Muscle layer of colon (tissue), 2 donors: ENCODE data around the gene SGPL1.

Experiments used
- H3K27ac ChIP-seq: one replicate; pipeline ENCODE4 v1.7.0; 2013; ENCODE audit warnings: low read depth, mild to moderate bottlenecking, low read length, moderate library complexity
- H3K27me3 ChIP-seq, 2 donors: one replicate each; pipeline ENCODE4 v1.7.0; 2013; ENCODE audit warnings: low read length in 2 of 2, mild to moderate bottlenecking in 2 of 2; ENCODE audit not compliant: insufficient read depth in 2 of 2, control insufficient read depth in 1 of 2
- H3K36me3 ChIP-seq: one replicate; pipeline ENCODE4 v1.7.0; 2013; ENCODE audit warnings: mild to moderate bottlenecking, low read length; ENCODE audit not compliant: insufficient read depth
- H3K4me1 ChIP-seq: one replicate; pipeline ENCODE4 v1.7.0; 2013; ENCODE audit warnings: mild to moderate bottlenecking, low read length; ENCODE audit not compliant: insufficient read depth
- H3K4me3 ChIP-seq, 2 donors: one replicate each; pipeline ENCODE4 v1.7.0; 2013; ENCODE audit warnings: low read length in 2 of 2, low read depth in 1 of 2, mild to moderate bottlenecking in 1 of 2, moderate library complexity in 1 of 2
- H3K9ac ChIP-seq: one replicate; pipeline ENCODE4 v1.7.0; 2013; ENCODE audit warnings: low read length
- H3K9me3 ChIP-seq: one replicate; pipeline ENCODE4 v1.7.0; 2013; ENCODE audit warnings: mild to moderate bottlenecking, low read length
- donor health status: abdominal sarcoma.
- donor health status: Adenocarcinoma of cecum.

The SGPL1 gene

DNA sequence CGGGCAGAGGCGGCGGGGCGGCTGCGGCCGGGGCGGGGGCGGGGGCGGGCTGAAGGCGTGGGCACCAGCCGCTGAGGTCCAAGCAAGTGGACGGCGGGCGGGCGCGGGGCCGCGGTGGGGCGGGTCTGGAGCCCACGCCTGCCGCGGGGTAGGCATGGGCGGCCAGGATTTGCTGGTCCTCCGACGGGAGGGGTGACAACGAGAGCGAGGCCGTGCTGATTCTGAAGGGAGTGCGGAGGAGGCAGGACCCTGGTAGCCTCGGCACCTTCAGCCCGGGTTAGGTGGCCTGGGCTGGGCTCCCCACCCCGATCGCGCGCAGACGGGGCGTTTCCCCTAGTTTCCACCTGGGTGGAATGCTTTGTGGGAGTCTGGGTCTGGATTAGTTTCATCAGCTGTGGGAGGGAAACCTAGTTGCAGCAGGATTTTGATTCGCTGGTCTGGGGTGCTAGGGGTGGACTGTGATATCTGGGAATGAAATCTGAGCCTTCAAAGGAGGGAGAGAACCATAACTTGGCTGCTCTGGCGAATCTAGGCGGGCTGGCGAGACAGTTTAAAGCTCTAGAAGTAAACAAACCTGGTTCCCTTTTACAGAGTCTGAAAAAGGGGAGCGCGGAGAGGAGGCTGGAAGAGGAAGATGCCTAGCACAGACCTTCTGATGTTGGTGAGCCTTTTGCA, 609 bp downstream of the SGPL1 start:
- Histone ChIP-seq H3K36me3 (peaks cover 12% of the 10 kb centered on the region), H3K4me1 (peaks cover 17% of the 10 kb centered on the region), H3K9ac (peak overlapping the region; percentile 63), H3K27me3 (no peaks in the 10 kb centered on the region), H3K4me3 (peak overlapping the region; percentile 66 to 86), H3K27ac (peak overlapping the region; percentile 81), H3K9me3 (no peaks in the 10 kb centered on the region)

DNA sequence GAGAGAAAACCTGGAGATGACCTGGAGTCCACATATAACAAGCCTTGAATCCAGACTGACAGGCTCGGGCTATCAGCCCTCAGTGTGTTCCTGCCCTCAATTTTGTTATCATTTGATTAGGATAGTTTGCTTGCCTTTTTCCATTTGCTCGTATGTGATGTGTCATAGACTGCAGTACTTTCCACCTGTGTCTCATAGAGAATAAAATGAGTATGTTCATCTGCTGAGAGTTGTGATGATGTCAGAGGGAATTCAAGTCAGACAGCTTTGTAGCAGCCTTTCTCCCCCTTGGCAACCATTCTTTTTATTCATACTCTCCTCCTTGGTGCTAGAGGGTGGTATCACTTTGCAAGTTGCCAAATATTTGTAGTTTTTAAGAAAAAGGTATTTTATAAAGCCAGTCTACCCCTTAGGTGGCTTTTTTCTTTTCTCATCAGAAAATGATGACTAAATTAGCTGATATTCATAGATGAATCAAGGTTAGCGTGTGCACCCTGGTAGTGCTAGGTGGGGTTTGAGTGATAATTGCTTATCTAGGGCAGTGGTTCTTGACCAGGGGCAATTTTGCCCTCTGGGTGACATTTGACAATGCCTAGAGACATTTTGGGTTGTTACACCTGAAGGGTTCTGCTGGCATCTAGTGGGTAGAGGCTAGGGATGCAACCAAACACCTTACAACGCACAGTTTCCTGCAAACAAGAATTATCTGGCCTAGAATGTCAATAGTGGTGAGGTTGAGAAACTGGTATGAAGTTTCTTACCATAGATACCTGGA, 5.4 kb downstream of the SGPL1 start:
- Histone ChIP-seq H3K4me1 (peaks cover 11% of the 10 kb centered on the region), H3K9ac (no peak overlapping the region), H3K27ac (no peak overlapping the region), H3K27me3 (no peaks in the 10 kb centered on the region), H3K36me3 (peaks cover 13% of the 10 kb centered on the region), H3K4me3 (no peak overlapping the region), H3K9me3 (no peaks in the 10 kb centered on the region)

DNA sequence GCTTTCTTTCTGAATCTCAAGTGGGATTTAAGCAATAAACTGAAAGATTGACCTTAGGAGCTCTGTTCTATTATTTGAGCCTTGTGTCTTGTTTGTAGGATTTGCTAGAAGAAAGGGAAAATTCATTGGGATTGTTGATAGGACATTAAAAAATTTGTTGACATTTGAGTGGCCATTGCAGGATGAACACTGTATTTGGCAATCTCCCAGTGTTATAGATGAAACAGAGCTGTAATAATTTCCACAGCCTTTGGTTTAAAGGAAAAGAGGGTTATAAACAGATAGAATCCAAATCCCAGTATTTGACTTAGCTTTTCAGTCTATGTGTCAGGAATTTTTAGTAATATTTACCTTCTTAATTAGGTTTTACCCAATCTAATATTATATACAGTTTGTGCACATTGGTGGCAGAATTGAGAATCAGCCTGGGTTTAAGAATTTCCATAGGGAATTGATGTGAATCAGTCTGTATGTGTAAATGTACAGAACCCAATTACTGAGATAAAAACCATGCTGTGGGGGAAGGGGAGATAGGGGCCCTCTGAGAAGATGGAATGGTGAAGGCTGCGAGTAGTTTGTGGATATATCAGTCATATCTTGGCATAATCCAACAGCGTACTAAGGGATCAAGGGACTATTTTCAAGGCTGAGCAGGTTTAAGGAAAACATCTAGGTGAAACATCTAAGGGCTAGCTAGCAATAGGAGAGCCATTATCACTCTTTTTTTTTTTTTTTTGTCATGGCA, 6.5 kb downstream of the SGPL1 start:
- H3K9me3 ChIP-seq = no peaks in the 10 kb centered on the region
- no peak overlapping the region for H3K9ac ChIP-seq
- no peak overlapping the region for H3K27ac ChIP-seq
- H3K4me1 ChIP-seq = peaks cover 5% of the 10 kb centered on the region
- no peak overlapping the region for H3K4me3 ChIP-seq
- H3K36me3 ChIP-seq = peaks cover 13% of the 10 kb centered on the region
- H3K27me3 ChIP-seq = no peaks in the 10 kb centered on the region

DNA sequence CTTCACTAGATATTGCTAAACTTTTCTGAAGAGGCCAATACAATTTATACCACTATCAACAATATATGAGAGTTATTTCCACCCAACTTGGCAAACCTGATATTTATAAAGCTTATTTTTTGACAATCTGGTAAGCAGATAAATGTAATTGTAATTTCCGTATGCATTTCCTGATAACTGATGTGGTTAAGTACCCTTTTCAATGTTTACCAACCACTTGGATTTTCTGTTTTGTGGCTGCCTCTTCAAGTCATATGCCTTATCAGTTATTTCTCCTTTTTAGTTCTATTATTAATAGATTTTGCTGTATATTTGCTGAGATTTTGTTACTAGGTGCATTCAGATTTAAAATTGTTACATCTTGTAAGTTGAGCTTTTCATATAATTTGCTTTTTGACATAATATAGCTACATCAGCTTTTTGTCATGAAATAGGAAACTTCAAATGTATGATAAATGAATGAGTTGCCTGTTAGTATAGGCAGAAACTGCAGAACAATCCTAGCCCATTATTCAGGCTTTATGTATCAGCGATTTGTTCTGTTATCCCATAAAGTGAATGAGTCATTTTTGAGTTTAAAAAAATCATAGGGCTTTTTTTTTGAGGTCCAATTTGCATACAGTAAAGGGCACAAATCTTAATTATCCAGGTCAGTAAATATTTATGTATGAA, 11.5 kb downstream of the SGPL1 start:
- no peak overlapping the region for H3K9ac ChIP-seq
- no peak overlapping the region for H3K4me3 ChIP-seq
- H3K4me1 ChIP-seq = no peaks in the 10 kb centered on the region
- no peaks in the 10 kb centered on the region for H3K27me3 ChIP-seq
- H3K27ac ChIP-seq = no peak overlapping the region
- H3K9me3 ChIP-seq = no peaks in the 10 kb centered on the region
- no peaks in the 10 kb centered on the region for H3K36me3 ChIP-seq

DNA sequence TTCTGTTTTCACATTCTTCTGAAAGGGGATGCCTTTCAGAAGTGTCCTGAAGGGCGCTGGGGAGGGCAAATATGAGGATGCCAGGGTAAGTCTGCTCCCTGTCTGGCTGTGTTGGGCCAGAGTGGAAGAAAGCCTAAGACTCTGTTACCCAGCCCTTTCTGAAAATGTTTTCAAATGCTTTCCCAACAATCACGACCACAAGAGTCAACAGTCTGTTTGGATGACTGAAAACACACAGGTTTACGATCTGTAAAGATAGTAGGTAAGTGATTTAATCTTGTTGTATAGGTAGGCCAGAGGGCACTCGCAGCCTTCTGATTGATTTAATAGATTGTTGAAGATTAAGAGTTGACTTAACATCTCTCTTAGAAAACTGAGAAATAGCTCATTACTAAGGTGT, 13.2 kb downstream of the SGPL1 start:
- Histone ChIP-seq H3K36me3 (no peaks in the 10 kb centered on the region), H3K4me1 (no peaks in the 10 kb centered on the region), H3K27ac (no peak overlapping the region)

DNA sequence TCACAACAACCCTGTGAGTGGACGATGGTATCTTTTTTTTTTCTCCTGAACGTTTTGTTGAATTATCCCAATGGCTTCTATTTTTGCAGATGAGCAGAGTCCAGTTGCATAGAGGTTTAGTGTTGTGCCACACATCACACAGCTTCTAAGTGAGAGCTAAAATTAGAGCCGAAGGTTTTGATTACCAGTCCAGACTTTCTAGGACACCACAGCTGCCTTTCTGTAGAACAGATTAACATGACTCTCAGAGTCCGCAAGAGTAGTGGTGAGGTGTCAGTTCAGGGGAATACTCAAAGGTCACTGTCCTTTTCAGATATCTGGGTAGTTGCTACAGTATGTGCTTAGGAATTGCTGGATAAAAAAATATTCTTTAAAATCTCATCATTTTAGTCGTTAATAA, 13.8 kb downstream of the SGPL1 start:
- no peak overlapping the region for H3K4me3 ChIP-seq
- no peak overlapping the region for H3K27ac ChIP-seq
- no peak overlapping the region for H3K9ac ChIP-seq
- H3K4me1 ChIP-seq = no peaks in the 10 kb centered on the region
- no peaks in the 10 kb centered on the region for H3K9me3 ChIP-seq
- H3K36me3 ChIP-seq = no peaks in the 10 kb centered on the region
- H3K27me3 ChIP-seq = no peaks in the 10 kb centered on the region

More for the DNA sequence above, 13.2 kb downstream of the SGPL1 start:
- Histone ChIP-seq H3K9me3 (no peaks in the 10 kb centered on the region), H3K4me3 (no peak overlapping the region), H3K9ac (no peak overlapping the region), H3K27me3 (no peaks in the 10 kb centered on the region)

DNA sequence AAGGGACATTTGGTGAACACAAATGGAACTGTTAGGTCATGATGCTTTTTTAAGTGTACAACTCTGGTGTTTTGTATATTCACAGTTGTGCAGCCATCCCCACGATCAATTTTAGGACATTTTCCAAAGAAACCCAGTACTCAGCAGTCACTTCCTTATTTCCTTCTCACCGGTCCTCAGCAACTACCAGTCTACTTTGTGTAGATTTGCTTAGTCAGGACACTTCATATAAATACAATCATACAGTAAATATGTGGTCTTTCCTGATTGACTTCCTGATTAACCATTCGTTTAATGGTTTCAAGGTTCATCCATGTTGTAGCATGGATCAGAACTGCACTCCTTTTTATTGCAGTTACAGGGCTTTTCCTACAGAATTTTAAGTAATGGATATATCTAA, 14.4 kb downstream of the SGPL1 start:
- no peak overlapping the region for H3K4me3 ChIP-seq
- no peaks in the 10 kb centered on the region for H3K4me1 ChIP-seq
- H3K27me3 ChIP-seq = no peaks in the 10 kb centered on the region
- H3K9me3 ChIP-seq = no peaks in the 10 kb centered on the region
- H3K27ac ChIP-seq = no peak overlapping the region
- no peaks in the 10 kb centered on the region for H3K36me3 ChIP-seq
- no peak overlapping the region for H3K9ac ChIP-seq

DNA sequence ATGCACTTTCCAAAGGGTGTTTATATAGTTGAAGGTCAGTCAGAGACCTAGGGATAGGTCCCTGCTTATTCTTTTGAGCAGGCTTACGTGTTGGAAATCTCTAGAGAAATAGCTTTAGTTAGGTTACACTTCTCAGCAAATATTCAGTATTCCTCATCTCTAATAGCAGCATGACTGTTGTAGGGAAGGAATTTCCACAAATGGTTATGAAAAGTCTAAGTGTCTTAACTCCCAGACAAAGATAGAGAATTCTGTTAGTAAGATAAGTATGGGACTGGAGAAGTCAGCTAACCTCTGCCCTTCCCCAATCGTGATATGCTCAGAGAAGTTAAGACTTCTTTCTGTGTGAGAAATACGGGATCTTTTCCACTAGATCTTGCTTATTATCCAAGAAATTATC, 16.5 kb downstream of the SGPL1 start:
- no peaks in the 10 kb centered on the region for H3K9me3 ChIP-seq
- peaks cover 5% of the 10 kb centered on the region for H3K4me1 ChIP-seq
- no peak overlapping the region for H3K9ac ChIP-seq
- H3K36me3 ChIP-seq = no peaks in the 10 kb centered on the region
- no peaks in the 10 kb centered on the region for H3K27me3 ChIP-seq
- H3K27ac ChIP-seq = no peak overlapping the region
- no peak overlapping the region for H3K4me3 ChIP-seq

DNA sequence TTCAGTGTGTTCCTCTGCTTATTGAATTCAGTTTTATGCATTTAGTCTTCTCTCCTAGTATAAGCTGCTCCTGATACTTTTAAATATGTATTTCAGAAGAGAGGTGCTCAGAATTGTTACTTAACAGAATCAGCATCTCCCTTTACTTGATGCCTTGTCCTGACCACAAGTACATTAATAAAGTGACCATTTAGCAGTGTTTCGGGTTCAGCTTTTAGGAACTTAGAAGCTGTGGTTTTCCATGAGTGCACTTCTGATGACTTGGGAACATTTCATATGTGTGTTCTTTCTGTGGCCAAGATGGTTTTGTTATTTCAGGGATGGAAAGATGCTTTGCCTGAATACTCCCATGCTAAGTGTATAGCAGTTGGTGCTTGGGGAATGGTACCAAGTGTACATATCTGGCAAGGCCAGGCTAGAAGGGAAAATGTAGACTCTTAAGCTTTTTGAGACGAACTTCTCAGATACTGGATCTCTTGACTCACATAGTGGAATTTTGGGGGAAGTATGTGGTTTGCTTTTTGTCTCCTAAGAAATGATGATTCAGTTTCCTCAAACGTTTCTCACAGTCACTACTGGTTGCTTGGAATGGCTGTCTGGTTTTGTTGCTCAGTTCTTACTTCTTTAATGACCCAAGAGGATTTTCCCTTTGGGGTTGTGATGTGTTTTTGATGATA, 17.2 kb downstream of the SGPL1 start:
- H3K27me3 ChIP-seq = no peaks in the 10 kb centered on the region
- H3K9ac ChIP-seq = no peak overlapping the region
- H3K4me1 ChIP-seq = peaks cover 5% of the 10 kb centered on the region
- H3K4me3 ChIP-seq = no peak overlapping the region
- no peaks in the 10 kb centered on the region for H3K9me3 ChIP-seq
- H3K27ac ChIP-seq = no peak overlapping the region
- no peaks in the 10 kb centered on the region for H3K36me3 ChIP-seq

DNA sequence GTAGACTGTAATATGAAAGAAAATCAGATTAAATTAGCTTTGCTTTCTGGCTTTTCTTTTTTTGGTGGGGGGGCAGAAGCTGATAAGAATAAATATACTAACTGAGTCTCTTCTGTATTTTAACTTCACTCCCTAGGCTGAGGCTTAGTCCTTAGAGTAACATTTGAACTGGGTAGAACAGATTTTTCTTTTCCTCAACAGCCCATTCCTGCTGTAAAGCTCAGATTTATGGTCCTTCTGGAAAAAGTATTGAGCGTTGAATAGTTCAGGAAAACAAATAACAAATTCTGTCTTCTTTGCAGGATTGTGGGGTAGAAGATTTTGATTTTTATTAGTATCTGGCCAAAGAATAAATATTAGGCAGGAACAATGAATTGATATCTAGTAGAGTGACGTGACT, 17.9 kb downstream of the SGPL1 start:
- H3K4me1 ChIP-seq = peaks cover 5% of the 10 kb centered on the region
- no peaks in the 10 kb centered on the region for H3K9me3 ChIP-seq

DNA sequence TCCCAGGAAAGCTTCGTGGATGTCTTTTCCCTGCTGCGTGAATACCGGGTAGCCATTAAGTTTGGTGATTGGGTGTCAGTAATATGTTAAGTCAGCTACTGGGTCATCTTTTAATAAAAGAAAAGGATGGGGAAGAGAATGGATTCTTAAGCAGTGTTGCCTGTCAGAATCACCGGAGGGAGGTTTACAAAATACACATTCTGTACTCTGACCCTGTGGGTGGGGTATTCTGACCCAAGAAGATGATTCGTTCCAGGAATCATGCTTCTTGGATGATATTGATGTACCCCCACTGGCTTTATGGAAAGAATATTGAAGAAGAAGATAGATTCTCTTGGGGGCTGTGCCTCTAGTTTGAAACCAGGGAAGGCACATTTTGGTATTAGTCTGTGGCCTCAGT, 18.3 kb downstream of the SGPL1 start:
- no peak overlapping the region for H3K4me3 ChIP-seq
- no peaks in the 10 kb centered on the region for H3K36me3 ChIP-seq
- H3K4me1 ChIP-seq = peaks cover 5% of the 10 kb centered on the region

More for the DNA sequence above, 17.9 kb downstream of the SGPL1 start:
- Histone ChIP-seq H3K4me3 (no peak overlapping the region), H3K36me3 (no peaks in the 10 kb centered on the region), H3K27ac (no peak overlapping the region), H3K9ac (no peak overlapping the region), H3K27me3 (no peaks in the 10 kb centered on the region)

More for the DNA sequence above, 18.3 kb downstream of the SGPL1 start:
- Histone ChIP-seq H3K27ac (no peak overlapping the region), H3K9me3 (no peaks in the 10 kb centered on the region), H3K9ac (no peak overlapping the region), H3K27me3 (no peaks in the 10 kb centered on the region)
